SK-N-SH (cell line): ENCODE data around the gene P2RX1.

Experiments
- MXI1 ChIP-seq: IDR thresholded peaks from 2 replicates; pipeline ENCODE4 v1.6.1; 2012; ENCODE audit warnings: mild to moderate bottlenecking, low read depth, low read length, improper control_type of control experiment
- POLR2AphosphoS5 ChIP-seq: IDR thresholded peaks from 2 replicates; pipeline ENCODE4 v1.6.1; 2012; ENCODE audit warnings: low read depth, low read length
- RFX5 ChIP-seq: IDR thresholded peaks from 2 replicates; pipeline ENCODE4 v1.6.1; 2012; ENCODE audit warnings: mild to moderate bottlenecking, improper control_type of control experiment, low read length
- TF ChIP-seq, protein P1 (sequence below): fragments of 200-600 bp; sonication (generic); IDR thresholded peaks from 2 replicates; pipeline ENCODE4 v1.6.1; 2017; ENCODE audit warnings: antibody characterized with exemption, mild to moderate bottlenecking, moderate library complexity
- TF ChIP-seq, protein P2 (sequence below): IDR thresholded peaks from 2 replicates; pipeline ENCODE4 v1.4.0; 2012; ENCODE audit warnings: low read depth
- TF ChIP-seq, protein P3 (sequence below): IDR thresholded peaks from 2 replicates; pipeline ENCODE4; 2012
- TF ChIP-seq, protein P4 (sequence below): IDR thresholded peaks from 2 replicates; pipeline ENCODE4 v1.6.1; 2012; ENCODE audit warnings: mild to moderate bottlenecking, low read depth, low read length, moderate library complexity

DNA sequence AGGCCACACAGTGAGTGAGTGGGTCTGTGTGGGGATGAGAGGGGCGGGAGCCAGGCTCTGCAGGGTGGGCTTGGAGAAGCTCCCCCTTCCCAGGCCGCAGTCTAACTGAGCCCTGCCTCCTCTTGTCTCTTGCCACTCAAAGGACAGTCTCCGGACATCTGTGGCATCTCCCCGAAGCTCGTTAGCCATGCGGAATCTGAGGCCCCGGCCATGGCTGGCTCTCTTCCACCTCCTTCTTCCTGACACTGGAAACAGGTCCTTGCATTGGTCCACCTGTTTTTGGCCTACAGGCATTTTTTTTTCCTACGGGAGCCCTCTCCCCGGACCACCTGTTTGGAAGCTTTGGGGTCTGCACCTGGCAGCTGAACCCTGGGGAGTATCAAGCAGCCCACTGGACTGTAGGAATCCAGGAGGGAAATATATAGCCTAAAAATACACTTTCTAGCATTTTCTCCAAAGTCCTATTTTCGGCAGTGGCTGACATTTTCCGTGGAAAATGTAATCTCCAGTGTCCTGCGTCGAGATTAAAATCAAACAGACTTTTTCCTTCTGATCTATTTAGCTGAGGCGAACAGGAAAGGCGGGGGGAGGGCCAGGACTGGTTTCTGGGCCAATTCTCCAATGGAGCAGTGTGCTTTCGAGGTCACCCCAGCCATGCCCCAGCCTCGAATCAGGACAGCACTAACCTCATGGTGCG is 38.9 kb upstream of the P2RX1 start:
- TF ChIP-seq, protein P1, sequence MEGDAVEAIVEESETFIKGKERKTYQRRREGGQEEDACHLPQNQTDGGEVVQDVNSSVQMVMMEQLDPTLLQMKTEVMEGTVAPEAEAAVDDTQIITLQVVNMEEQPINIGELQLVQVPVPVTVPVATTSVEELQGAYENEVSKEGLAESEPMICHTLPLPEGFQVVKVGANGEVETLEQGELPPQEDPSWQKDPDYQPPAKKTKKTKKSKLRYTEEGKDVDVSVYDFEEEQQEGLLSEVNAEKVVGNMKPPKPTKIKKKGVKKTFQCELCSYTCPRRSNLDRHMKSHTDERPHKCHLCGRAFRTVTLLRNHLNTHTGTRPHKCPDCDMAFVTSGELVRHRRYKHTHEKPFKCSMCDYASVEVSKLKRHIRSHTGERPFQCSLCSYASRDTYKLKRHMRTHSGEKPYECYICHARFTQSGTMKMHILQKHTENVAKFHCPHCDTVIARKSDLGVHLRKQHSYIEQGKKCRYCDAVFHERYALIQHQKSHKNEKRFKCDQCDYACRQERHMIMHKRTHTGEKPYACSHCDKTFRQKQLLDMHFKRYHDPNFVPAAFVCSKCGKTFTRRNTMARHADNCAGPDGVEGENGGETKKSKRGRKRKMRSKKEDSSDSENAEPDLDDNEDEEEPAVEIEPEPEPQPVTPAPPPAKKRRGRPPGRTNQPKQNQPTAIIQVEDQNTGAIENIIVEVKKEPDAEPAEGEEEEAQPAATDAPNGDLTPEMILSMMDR = no peak
- TF ChIP-seq POLR2AphosphoS5 (no peak), RFX5 (no peak), MXI1 (no peak)
- TF ChIP-seq, protein P2, sequence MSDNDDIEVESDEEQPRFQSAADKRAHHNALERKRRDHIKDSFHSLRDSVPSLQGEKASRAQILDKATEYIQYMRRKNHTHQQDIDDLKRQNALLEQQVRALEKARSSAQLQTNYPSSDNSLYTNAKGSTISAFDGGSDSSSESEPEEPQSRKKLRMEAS = no peak
- TF ChIP-seq, protein P3, sequence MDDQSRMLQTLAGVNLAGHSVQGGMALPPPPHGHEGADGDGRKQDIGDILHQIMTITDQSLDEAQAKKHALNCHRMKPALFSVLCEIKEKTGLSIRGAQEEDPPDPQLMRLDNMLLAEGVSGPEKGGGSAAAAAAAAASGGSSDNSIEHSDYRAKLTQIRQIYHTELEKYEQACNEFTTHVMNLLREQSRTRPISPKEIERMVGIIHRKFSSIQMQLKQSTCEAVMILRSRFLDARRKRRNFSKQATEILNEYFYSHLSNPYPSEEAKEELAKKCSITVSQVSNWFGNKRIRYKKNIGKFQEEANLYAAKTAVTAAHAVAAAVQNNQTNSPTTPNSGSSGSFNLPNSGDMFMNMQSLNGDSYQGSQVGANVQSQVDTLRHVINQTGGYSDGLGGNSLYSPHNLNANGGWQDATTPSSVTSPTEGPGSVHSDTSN = no peak
- TF ChIP-seq, protein P4, sequence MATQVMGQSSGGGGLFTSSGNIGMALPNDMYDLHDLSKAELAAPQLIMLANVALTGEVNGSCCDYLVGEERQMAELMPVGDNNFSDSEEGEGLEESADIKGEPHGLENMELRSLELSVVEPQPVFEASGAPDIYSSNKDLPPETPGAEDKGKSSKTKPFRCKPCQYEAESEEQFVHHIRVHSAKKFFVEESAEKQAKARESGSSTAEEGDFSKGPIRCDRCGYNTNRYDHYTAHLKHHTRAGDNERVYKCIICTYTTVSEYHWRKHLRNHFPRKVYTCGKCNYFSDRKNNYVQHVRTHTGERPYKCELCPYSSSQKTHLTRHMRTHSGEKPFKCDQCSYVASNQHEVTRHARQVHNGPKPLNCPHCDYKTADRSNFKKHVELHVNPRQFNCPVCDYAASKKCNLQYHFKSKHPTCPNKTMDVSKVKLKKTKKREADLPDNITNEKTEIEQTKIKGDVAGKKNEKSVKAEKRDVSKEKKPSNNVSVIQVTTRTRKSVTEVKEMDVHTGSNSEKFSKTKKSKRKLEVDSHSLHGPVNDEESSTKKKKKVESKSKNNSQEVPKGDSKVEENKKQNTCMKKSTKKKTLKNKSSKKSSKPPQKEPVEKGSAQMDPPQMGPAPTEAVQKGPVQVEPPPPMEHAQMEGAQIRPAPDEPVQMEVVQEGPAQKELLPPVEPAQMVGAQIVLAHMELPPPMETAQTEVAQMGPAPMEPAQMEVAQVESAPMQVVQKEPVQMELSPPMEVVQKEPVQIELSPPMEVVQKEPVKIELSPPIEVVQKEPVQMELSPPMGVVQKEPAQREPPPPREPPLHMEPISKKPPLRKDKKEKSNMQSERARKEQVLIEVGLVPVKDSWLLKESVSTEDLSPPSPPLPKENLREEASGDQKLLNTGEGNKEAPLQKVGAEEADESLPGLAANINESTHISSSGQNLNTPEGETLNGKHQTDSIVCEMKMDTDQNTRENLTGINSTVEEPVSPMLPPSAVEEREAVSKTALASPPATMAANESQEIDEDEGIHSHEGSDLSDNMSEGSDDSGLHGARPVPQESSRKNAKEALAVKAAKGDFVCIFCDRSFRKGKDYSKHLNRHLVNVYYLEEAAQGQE = no peak
